GM18907 (cell line): Measurements from ENCODE around the gene DOCK11.

Experiments
- ATAC-seq: cut with Tn5 transposase; IDR thresholded peaks from one replicate; pipeline ENCODE4 v1.9.1; 2021; ENCODE audit warnings: mild to moderate bottlenecking, moderate library complexity; ENCODE audit not compliant: unreplicated experiment

DOCK11 gene

GRCh38 chrX:118499295-118499694, 3.7 kb downstream of the DOCK11 start:
- no peak for ATAC-seq

GRCh38 chrX:118502161-118502789, 6.7 kb downstream of the DOCK11 start:
- no peak for ATAC-seq

- ATAC-seq, result no peak
These were observed 7.8 kb downstream of the DOCK11 start for GRCh38 chrX:118503260-118504041.

- ATAC-seq, result no peak
These were observed 9.0 kb downstream of the DOCK11 start for GRCh38 chrX:118504581-118504980.

GRCh38 chrX:118506805-118507480, 11.3 kb downstream of the DOCK11 start:
- no peak for ATAC-seq

GRCh38 chrX:118507766-118508165, 12.2 kb downstream of the DOCK11 start:
- ATAC-seq, result no peak

- no peak for ATAC-seq
These were observed 12.6 kb downstream of the DOCK11 start for GRCh38 chrX:118508221-118508620.

- ATAC-seq, result no peak
These were observed 13.0 kb downstream of the DOCK11 start for GRCh38 chrX:118508635-118509034.

GRCh38 chrX:118510111-118510510, 14.5 kb downstream of the DOCK11 start:
- ATAC-seq, result no peak

- ATAC-seq, result no peak
These were observed 17.7 kb downstream of the DOCK11 start for GRCh38 chrX:118513120-118513898.

GRCh38 chrX:118519411-118520215, 24.0 kb downstream of the DOCK11 start:
- ATAC-seq, result no peak

GRCh38 chrX:118520216-118521206, 24.9 kb downstream of the DOCK11 start:
- ATAC-seq, result no peak

- no peak for ATAC-seq
These were observed 25.8 kb downstream of the DOCK11 start for GRCh38 chrX:118521435-118521834.

- no peak for ATAC-seq
These were observed 26.8 kb downstream of the DOCK11 start for GRCh38 chrX:118522230-118522926.

- ATAC-seq, result no peak
These were observed 28.3 kb downstream of the DOCK11 start for GRCh38 chrX:118523920-118524319.

GRCh38 chrX:118524344-118524743, 28.7 kb downstream of the DOCK11 start:
- ATAC-seq, result no peak

- no peak for ATAC-seq
These were observed 29.6 kb downstream of the DOCK11 start for GRCh38 chrX:118525174-118525730.

GRCh38 chrX:118526149-118526548, 30.5 kb downstream of the DOCK11 start:
- no peak for ATAC-seq
